DMS53 treated with DMSO at 0.1 percent for 48 hours (cell line): Measurements from ENCODE around the gene MEGF11.

Experiments used
- DNase-seq: peaks from one replicate; lab custom pipeline; 2025; ENCODE audit not compliant: unreplicated experiment; lab: John Stamatoyannopoulos, UW

MEGF11 gene

DNA sequence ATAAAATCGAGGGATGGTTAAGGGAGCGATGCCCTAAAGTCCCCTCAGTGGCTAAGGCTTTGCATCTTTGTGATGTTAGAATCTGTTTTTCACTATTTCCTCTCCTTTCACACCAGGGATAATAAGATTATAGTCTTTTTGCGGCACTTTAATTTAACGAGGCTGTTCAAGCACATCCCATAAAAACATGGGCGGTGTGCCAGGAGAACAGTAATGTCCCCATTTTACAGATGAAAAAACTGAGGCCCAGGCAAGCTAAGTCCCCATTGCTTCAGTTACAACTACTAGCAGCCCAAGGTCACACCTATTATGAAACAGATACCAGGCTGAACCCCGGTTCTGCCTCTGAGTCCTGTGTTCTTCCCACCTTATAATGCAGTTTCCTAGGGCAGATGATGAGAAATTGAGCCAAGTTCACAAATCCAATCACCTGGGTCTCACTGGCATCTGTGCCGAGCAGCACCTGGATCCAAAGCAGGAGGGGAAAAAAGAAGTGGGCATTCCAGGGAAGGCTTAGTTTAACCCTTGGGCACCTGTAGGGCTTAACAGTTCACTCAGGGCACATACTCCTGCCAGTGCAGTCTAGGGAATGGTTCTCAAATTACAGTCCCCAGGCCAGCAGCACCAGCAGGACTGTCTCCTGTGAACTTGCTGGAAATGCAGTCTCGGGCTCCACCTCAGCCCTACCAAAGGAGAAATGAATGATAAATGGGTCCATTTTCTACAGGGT, 215.0 kb downstream of the MEGF11 start:
- DNase-seq, result no peak

DNA sequence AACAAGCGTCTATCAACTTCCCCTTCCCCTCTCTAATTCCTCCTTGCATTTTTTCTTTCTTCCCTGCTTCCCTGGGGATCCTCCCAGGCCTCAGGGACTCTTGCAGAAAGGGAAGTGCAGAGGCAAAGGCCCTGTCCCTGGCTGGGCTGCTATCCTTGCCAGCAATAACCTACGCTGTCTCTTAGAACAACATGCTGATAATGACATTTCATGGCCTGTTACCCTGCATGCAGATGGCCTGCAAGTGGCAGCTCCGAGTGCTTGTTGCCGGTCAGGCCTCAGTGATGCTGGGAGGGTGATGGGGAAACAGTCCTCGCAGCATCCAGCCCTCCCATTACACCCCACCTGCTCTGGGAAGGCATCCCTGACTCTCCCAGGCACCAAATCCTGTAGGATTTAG, 216.7 kb downstream of the MEGF11 start:
- no peak for DNase-seq

DNA sequence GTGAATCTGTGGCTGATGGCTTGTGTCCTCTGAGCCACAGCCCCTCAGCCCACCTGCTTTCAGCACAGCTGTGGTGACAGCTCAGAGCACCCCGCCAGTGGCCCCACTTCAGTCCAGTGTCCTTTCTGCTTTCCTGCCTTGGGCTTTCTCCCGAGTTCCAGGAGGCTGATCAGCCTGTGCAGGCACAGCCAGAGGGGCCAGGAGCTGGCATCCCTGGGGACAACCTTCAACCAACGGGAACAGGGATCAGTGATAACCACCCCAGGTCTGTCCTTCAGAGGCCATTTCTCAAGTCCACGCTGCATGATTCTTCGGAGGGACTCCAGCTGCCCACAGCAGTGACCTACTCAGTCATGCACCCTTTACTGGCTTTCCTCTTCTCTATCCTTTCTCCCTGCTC, 217.6 kb downstream of the MEGF11 start:
- no peak for DNase-seq

DNA sequence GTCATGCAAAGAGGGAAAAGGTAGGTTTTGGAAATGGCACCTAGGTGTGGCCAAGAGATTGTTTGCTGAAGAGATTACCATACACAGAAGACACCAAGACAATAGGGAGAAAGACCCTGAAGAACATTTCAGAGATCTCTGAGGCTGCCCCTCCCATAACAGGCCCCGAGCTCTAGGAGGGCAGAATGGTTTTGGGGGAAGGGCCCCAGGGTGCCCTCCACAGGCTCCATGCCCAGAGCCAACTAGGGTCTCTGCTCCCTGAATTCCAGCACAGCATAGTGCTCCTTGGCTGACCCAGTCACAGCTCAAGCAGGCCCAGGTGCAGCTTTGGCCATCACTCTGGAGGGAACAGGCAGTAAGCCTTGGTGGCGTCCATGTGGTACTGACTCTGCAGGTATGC, 220.4 kb downstream of the MEGF11 start:
- DNase-seq, result no peak

DNA sequence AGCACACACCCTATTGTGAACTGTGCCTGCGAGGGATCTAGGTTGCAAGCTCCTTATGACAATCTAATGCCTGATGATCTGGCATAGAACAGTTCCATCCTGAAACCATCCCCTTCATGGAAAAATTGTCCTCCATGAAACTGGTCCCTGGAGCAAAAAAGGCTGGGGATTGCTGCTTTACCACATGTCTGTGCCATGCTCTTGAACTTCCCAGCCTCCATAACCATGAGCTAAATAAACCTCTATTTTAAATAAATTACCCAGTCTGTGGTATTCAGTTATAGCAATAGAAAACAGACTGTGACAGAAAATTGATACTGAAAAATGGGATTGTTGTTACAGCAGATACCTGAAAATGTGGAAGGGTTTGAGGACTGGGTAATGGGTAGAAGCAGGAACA, 221.5 kb downstream of the MEGF11 start:
- DNase-seq, result no peak

DNA sequence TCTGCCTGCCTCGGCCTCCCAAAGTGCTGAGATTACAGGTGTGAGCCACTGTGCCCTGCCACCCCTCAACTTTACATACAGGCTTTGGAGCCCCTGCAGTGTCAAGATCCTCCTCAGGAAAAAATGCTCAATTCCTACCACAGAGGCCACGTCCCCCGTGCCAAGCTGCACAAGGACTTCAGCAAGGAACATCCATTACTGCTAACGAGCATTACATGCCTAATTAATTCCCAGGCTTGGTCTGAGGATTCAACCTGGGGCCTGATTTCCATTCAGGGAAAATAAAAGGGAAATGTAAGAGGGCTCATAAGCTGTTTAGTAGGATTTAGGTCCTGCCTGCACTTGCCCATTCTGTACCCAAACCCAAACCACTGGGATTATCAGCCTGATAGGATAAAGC, 222.9 kb downstream of the MEGF11 start:
- DNase-seq, result no peak

DNA sequence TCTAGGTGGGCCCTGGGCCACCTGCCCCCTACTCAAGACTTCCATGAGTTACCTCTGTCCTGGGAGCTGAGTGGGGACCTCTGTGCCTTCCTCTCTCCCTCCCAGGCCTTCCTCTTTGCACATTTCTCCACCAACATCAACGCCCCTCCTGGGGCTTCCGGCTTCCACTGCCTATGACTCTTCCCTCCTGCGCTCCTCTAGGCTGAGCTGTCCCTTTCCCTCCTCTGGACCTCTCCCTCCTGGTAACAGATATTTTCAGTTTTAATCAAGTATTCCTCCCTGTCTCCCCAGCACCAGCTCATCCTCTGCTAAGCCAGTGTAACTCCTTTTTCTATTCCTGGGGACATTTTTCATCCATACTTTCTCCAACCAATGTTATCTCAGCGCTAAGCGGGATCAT, 223.9 kb downstream of the MEGF11 start:
- no peak for DNase-seq

DNA sequence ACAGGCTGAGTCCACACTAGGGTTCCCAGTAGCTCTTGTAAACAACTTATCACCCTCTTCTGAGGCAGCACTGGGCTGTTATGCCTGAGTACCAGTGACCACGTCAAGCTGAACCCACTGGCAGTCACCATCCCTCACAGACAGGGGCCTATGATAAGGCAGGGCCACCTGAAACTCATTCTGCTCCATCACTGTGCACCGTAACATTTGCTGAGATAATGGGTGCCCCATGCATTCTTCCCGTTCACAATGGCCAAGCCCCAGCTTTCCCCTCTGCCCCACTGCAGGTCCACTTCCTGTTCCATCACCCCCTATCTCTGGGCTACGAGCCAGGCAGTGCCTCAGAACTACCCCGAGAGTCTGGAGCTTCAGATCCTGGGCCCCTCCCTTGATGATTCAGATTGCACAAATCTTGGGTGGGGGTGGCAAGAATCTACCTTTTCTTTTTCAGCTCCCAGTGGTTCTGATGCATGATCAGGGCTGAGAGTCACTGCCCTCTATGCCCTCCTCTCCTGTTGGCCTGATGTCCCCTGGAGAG, 226.2 kb downstream of the MEGF11 start:
- no peak for DNase-seq

DNA sequence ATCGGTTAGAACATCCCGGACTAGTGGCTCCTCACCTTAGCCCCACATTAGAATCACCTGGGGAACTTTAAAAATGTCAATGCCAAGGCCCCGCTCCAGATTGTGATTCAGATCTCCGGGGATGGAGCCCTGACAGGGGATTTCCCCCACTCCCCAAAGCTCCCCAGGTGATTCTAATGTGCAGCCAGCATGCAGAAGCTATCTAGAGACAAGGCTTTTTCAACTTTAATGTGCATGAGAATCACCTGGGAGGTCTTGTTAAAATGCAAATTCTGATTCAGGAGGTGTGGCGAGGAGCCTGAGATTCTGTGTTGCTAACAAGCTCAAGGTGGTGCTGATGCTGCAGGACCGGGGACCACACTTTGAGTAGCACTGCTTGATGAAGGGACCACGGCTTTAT, 227.6 kb downstream of the MEGF11 start:
- DNase-seq, result no peak

DNA sequence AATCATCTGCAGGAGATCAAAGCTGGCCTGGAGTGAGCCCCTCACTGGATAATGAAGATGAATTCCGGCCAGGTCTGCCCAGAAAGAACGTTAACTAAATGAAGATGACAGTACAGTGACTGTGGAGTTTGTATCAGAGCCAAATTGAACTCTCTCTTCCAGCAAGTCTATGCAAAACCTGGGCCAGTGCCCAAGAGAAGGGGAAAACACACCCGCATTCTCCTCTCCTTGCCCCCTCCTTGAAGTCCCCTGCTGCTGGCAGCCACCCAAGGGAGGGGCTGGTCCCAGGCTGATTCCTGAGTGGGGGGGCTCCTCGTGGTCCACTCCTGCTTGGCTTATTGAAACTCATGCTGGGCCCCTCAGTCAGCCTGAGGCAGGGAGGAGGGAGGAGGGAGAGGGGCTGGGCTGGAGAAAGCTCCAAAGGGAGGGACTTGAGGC, 228.5 kb downstream of the MEGF11 start:
- no peak for DNase-seq

DNA sequence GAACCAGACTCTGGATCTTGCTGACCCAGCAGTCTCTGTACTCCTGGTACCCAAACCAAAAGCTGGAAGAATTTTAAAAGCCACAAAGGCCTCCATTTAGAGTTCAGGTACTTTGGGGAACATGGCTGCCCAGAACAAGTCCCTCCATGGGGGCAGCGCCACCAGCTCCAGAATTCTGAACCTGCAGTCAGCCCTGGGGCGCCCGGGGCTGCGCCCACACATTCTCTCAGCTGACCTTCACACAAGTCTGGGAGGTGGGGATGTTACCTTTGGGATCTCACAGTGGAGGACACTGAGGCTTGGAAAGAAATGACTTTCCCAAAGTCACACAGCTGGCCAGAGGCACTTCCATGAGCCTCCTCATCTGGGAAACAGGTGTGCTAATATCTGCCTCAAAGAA, 229.4 kb downstream of the MEGF11 start:
- no peak for DNase-seq

DNA sequence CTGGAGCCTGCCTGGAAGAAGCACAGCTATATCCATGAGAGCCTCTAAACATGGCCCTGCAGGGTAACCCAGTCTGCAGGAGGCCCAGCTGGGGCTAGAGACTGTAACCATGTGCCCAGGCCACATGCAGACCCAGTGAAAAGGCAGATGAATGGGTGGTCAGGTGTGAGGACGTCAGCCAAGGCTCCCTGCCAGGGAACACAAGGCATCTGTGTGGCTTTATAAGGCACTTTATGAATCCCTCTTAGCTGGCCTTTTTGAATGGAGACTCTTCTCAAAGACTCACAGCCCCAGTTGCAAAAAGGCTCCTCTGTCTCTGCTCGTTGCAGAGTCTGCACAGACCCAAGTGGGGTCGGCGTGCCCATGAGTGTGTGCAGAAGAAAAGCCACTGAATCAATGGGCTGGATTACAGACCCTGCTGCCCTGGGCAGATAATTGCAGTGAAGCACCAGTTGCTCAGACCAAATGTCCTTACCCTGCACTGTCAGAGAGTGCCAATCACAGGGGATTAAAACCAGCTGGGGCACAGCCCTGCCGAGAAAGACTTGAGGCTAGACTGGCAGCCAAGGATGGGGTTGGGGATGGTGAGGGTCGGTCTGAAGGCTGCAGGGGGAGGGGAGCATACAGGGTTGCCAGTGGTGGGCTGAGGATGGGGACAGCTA, 230.1 kb downstream of the MEGF11 start:
- no peak for DNase-seq

DNA sequence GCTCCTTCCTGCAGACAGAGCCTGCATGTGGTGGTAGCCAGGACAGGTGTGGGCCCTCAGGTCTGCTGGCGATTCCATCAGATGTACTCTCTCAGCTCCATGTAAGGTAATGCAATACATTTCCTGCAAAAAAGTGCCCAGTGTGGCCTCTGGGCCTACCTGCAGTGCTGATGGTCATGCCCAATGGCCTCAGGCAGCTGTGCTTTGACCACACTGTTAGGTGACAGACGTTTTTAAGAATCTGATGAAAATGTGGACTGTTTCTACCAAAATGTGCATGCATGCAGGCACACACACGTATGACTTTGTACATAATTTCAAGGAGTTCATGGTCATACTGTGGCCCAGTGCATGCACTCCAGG, 231.4 kb downstream of the MEGF11 start:
- no peak for DNase-seq

DNA sequence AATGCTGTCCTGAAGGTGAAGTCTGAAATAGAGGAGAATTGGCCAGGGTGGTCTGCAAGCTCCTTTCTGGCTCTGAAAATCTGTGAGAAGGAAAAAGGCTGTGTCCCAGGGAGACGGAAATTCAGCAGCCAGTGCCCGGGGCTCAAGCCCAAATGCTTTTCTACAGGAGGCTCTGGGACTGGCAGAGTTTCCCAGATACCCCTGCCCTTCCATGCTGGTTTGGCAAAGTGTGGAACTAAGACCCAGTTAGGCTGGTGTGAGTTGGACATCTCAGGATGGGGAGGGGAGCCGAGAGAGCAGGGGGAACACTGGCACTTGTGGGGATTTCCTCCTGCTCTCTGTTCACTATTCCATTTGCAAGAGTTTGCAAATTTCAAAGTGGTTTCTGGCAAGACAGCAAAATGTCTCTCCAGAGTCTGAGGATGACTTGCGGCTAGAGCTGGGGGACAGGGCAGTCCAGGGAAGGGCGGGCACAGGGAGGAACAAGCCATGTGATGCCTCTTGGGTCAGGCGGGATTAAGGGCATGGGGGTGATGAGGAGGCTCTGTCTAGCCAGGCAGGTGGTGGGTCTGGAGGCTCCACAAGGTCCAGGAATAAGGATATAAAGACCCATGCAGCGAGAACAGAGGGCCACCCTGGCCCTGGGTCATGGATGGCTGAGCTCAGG, 231.9 kb downstream of the MEGF11 start:
- no peak for DNase-seq

DNA sequence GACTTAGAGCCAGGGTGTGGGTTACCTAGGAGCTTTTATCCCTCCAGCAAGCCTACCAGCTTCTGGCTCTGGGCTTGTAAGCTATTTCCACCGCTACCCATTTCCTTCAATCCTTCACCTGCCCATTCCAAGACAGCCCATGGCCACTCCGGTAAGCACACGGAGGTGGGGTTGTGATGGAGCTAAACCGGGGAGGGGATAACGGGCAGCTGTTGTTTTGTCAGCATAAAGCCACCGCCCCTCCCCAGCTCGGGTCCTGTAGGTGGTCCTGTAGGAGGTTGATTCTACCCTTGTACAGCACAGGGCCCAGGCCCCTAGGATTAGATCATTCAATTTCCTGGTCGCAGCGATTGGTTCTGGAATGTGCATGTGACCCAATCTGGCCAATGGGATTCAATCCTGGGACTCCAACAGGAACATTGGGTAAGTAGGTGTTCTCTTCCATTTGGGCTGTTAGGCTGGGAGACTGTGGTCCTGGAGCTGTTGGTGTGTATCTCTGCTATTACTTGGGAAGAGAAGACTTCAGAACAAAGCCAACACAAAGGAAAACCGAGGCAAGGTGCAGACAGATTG, 233.6 kb downstream of the MEGF11 start:
- DNase-seq, result no peak

DNA sequence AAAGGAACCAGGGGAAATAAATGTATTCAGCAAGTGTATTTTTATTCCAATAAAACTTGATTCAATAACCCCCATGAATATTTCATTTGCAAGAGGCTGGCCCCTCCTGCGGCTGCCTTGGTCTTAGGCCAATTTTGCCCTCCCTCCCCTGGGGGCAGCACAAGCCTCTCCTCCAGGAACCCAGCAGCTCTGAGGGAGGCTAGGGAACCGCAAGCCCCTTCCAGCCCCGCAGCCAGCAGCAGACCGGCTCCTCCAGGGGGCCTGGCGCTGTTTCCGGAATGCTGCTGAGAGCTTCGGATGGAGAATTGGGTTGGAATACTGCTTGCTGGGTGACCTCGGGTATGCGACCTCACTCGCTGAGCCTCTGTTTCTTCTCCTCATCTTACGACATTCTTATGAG, 234.2 kb downstream of the MEGF11 start:
- DNase-seq, result no peak

DNA sequence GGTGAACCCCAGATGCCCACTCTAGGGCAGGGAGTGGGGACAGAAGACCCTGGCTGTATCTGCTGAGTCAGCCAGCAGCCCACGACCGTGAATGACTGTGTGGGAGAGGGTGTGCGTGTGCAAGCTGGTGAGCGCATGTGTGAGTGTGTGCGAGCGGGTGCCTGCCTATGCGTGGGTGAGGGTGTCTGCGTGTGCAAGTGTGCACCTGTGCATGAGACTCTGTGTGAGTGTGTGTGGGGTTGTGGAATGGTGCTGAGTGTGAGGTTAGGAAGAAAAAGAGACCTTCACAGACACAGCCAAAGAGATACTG, 235.1 kb downstream of the MEGF11 start:
- no peak for DNase-seq

DNA sequence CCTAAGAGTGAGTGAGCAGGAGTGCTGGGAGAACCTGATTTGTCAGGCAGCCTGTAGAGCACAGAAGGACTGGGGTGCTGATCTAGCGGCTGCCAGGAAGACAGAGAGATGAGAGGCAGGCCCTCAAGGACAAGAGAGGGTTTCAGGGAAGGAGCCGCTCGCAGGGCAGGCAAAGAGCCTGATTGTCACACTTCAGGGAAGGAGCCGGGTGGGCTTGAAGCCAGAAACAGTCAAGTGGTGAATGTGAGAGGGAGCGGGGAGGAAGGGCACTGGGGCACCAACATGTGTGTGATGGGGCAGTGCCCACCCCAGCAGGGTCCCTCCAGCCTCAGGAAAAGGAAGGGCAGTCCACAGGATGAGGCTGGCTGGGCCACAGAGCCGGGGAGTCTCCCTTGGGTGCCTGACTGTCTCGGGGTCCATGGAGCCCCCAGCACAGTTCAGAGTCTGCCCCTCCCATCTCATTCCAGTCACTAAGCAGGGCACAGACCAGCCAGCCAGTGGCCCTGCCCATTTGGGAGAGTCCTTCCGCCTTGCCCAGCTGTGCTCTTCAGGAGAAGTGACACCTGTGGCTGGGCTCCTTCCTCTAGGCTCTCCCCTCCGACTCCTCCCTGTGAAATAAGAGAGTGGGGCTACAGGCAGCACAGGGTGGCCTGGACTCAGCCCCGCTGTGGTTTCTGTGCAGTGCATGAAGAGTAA, 235.6 kb downstream of the MEGF11 start:
- DNase-seq, result no peak

DNA sequence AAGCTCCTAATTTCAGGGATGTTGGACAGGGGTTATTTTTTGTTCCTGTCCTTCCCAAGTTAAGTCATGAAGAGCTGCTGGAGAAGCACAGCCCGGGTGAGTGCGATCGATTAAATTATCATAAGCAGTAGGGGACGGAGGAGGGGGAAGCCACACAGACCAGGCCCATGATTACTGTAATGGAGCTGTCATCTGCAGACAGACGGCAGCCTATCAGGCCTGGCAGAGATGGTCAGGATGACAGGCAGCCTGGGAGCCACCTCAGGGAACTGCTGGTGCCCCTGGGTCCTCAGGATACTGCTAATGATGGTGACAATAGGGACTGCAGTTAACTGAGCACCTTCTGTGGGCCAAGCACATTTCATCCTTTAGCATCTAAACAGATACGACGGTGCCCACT, 236.6 kb downstream of the MEGF11 start:
- no peak for DNase-seq

DNA sequence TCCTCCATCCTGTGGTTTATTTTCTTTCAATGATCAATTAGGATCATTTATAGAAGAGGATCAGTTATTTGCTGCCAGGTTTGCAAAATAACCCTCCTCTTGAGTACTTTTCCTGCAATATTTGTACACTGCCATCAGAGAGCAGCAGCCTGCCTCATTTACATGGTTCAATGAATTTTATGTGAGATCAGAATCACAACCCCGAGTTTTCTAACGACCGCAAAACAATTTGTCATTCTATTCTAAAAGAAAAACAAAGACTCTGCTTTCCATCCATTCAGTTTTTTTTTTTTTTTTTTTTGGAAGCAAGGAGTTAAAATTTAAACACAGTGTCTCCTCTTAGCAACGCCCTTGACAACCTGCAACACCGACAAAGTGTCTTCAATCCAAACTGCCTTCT, 237.4 kb downstream of the MEGF11 start:
- no peak for DNase-seq

DNA sequence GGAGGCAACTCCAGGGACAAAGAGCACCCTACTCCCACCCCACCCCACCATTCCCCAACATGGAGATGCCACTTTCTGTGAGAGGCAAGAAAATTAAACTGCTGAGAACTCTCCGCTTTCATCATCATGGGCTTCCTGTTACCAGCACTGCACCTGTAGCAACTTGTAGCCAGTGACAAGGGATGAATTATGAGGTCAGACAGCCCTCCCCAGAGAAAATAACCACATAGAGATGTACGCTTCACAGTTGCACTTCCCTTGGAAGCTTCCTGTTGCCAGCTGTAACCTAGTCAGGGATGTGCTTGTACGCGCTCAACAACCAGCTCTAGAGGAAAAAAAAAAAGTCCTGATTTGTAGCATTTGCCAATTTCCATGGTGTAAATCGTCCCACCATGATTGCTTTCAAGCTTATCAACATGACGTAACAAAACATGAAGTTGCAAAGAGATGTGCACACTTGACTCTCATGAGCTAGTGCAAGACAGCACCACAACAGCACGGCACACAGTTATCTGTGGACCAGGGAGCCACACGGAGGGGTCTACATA, 238.8 kb downstream of the MEGF11 start:
- DNase-seq, result no peak
